Adrenal gland (tissue), 12 donors: ENCODE measurements around the gene ARHGAP33. TPM values are rescaled to one million over a fixed set of nuclear protein-coding genes. Genes with fewer than 3 reads are reported as not detected.
A peak's percentile ranks its signal among the peaks of the same experiment; 100 is the strongest.

Experiments
- DNase-seq, 7 donors: peaks; one replicate each; pipeline ENCODE4 v3.0.0-alpha.2; 2019 to 2020
- H3K27ac ChIP-seq, 5 donors: fragments of 200-600 bp; sonication (generic) in 4 of 5; 1 replicate in 3 of 5; 2 replicates in 2 of 5; pipeline versions ENCODE4 v1.5.1 to v1.8.0; 2016 to 2020; ENCODE audit warnings: mild to moderate bottlenecking in 1 of 5
- H3K27me3 ChIP-seq: fragments of 200-600 bp; 2 replicates; pipeline ENCODE4 v1.8.0; 2021
- H3K36me3 ChIP-seq, 2 donors: fragments of 200-600 bp; replicated peaks in 1 of 2; 1 replicate in 1 of 2; 2 replicates in 1 of 2; pipeline versions ENCODE4 v1.5.1 to v1.8.0; 2018 to 2022
- H3K4me1 ChIP-seq, 2 donors: fragments of 200-600 bp; replicated peaks in 1 of 2; 1 replicate in 1 of 2; 2 replicates in 1 of 2; pipeline versions ENCODE4 v1.5.1 to v1.8.0; 2018 to 2021
- H3K4me3 ChIP-seq, 4 donors: fragments of 200-600 bp; sonication (generic) in 3 of 4; one replicate each; pipeline ENCODE4 v1.5.1; 2016 to 2018
- H3K9me3 ChIP-seq, 3 donors: fragments of 200-600 bp; sonication (generic) in 1 of 3; replicated peaks in 1 of 3; 1 replicate in 2 of 3; 2 replicates in 1 of 3; pipeline versions ENCODE4 v1.5.1 to v1.8.0; 2016 to 2021
- CTCF ChIP-seq, 6 experiments: fragments of 450-650 bp in 4 of 6; fragments of 200-600 bp in 2 of 6; sonication (generic) in 1 of 6; IDR thresholded peaks; 1 replicate in 5 of 6; 2 replicates in 1 of 6; pipeline versions ENCODE4 v1.5.1 to v1.8.0; 2016 to 2021; ENCODE audit warnings: antibody characterized with exemption in 6 of 6, mild to moderate bottlenecking in 2 of 6, moderate library complexity in 1 of 6
- POLR2A ChIP-seq, 2 donors: fragments of 450-650 bp; IDR thresholded peaks; one replicate each; pipeline ENCODE4 v1.6.1; 2017; ENCODE audit warnings: antibody characterized with exemption in 2 of 2, mild to moderate bottlenecking in 2 of 2, moderate library complexity in 1 of 2
- WGBS, 4 donors: extraction: QIAGEN DNeasy Blood & Tissue Kit in 2 of 4; methylation state at CpG; one replicate each; pipeline versions ENCODE4 v1.1.5 to v1.1.7; 2013 to 2017; 5-methylcytosine and 5-hydroxymethylcytosine counted together
- intact Hi-C, 2 donors: fragments of 100-400 bp; cut with DNase I; formaldehyde crosslinking; loops; one replicate each; pipeline versions ENCODE4 v1.14.1 to v1.15.0; 2022 to 2023
- polyA plus RNA-seq, 3 donors: library from polyadenylated mRNA; stranded (reverse); fragments of 200-250 nt in 2 of 3; fragments of 350-450 nt in 1 of 3; fragmentation: Illumina TruSeq in 1 of 3; extraction: RNeasy Lipid Tissue Mini Kit (QIAGEN cat#74804) in 1 of 3; gene quantifications; one replicate each; pipeline ENCODE4 v1.2.3, GENCODE V29; 2013 to 2014
- total RNA-seq, 9 donors: library from RNA; depleted of rRNA in 4 of 9; stranded (reverse); fragments of >200 nt in 4 of 9; fragments of 120-200 nt in 1 of 9; fragmentation: NEBNext Ultra II Directional in 1 of 9; extraction: Animal tissue kit (Norgen Biotek cat#: 25700) in 1 of 9; gene quantifications; one replicate each; pipeline versions ENCODE4 v1.1.0 to v1.2.4, GENCODE V29; 2013 to 2023
- donor health status: healthy with polysubstance abuse.
- donor health status: Bipolar disorder and iron deficiency.
- donor health status: DM: yes; HTN: yes; CAD: no.
- donor health status: DM: no; HTN: no; CAD: no.
- donor health status: DM: no; HTN: no; CAD: no.
- donor health status: DM: yes; HTN: yes; CAD: no.

ARHGAP33 gene
- total and polyA plus RNA-seq, 12 donors = 0.54 to 90.3 (median 5.5) TPM

- no peak overlapping the region for H3K4me3 ChIP-seq
- no peaks in the 10 kb centered on the region for H3K4me1 ChIP-seq
- 51 to 81% (median 64%) methylated on average over 3 of the region's 3 CpGs for WGBS, 4 donors
- no peaks in the 10 kb centered on the region for H3K9me3 ChIP-seq
- TF ChIP-seq POLR2A (IDR thresholded peaks at IDR 0.05) (no peak), CTCF (IDR thresholded peaks at IDR 0.05) (no peak)
- intact Hi-C loops = no loop called here
- H3K27ac ChIP-seq = no peak overlapping the region
- no peak for DNase-seq
- H3K27me3 ChIP-seq = peaks cover 5% of the 10 kb centered on the region
- H3K36me3 ChIP-seq = no peaks in the 10 kb centered on the region
Measured at GRCh38 chr19:35822579-35822978, 47.2 kb downstream of the ARHGAP33 start.

GRCh38 chr19:35824150-35824549 lies 48.8 kb downstream of the ARHGAP33 start:
- Histone ChIP-seq H3K27me3 (peaks cover 5% of the 10 kb centered on the region), H3K4me3 (no peak overlapping the region), H3K4me1 (no peaks in the 10 kb centered on the region), H3K27ac (no peak overlapping the region), H3K36me3 (no peaks in the 10 kb centered on the region), H3K9me3 (no peaks in the 10 kb centered on the region)
- intact Hi-C loops = no loop called here
- no peak for TF ChIP-seq POLR2A (IDR thresholded peaks at IDR 0.05)
- no peak for TF ChIP-seq CTCF (IDR thresholded peaks at IDR 0.05)
- no peak for DNase-seq
- 73 to 85% (median 77%) methylated on average over 5 of the region's 5 CpGs for WGBS, 4 donors

- peak; percentile 53 to 79 (median 70) for DNase-seq
- no peaks in the 10 kb centered on the region for H3K9me3 ChIP-seq
- WGBS, 4 donors = 9 to 18% (median 13%) methylated on average over 8 to 12 of the region's 12 CpGs
- no peaks in the 10 kb centered on the region for H3K4me1 ChIP-seq
- no peak overlapping the region for H3K27ac ChIP-seq
- intact Hi-C loops = no loop called here
- no peak overlapping the region for H3K4me3 ChIP-seq
- no peaks in the 10 kb centered on the region for H3K36me3 ChIP-seq
- TF ChIP-seq CTCF (IDR thresholded peaks at IDR 0.05) (no peak), POLR2A (IDR thresholded peaks at IDR 0.05) (no peak)
- H3K27me3 ChIP-seq = peaks cover 11% of the 10 kb centered on the region
Measured at GRCh38 chr19:35828692-35829301, 53.4 kb downstream of the ARHGAP33 start.

GRCh38 chr19:35830986-35831385 lies 55.6 kb downstream of the ARHGAP33 start:
- no peaks in the 10 kb centered on the region for H3K4me1 ChIP-seq
- TF ChIP-seq CTCF (IDR thresholded peaks at IDR 0.05) = no peak
- no peak for TF ChIP-seq POLR2A (IDR thresholded peaks at IDR 0.05)
- H3K36me3 ChIP-seq = no peaks in the 10 kb centered on the region
- H3K9me3 ChIP-seq = no peaks in the 10 kb centered on the region
- WGBS, 4 donors = 66 to 73% (median 69%) methylated on average over 13 to 18 of the region's 18 CpGs; no CpG with 5 or more reads in 1 of the 4 donors
- peaks cover 7% of the 10 kb centered on the region for H3K27me3 ChIP-seq
- DNase-seq = no peak
- intact Hi-C loops = no loop called here
- no peak overlapping the region for H3K27ac ChIP-seq
- no peak overlapping the region for H3K4me3 ChIP-seq
